CD14-positive monocyte (primary cell): ENCODE measurements around the gene SAMD14. TPM values are rescaled to one million over a fixed set of nuclear protein-coding genes. Genes with fewer than 3 reads are reported as not detected.
A peak's percentile ranks its signal among the peaks of the same experiment; 100 is the strongest.

Source experiments
- DNase-seq, 3 donors: peaks; one replicate each; pipeline ENCODE4 v3.0.0-alpha.2; 2011 to 2022
- H2AFZ ChIP-seq: 2 replicates; pipeline ENCODE4 v1.6.0; 2012; ENCODE audit warnings: mild to moderate bottlenecking, low read depth, low read length, inconsistent platforms; ENCODE audit not compliant: insufficient read depth, poor library complexity, severe bottlenecking
- H3K27ac ChIP-seq, 2 donors: 1 replicate in 1 of 2; 2 replicates in 1 of 2; pipeline ENCODE4 v1.5.1; 2012 to 2013; ENCODE audit warnings: low read length in 2 of 2, control low read depth in 1 of 2, inconsistent platforms in 1 of 2, low read depth in 1 of 2, mild to moderate bottlenecking in 1 of 2
- H3K27me3 ChIP-seq, 2 donors: one replicate each; pipeline versions ENCODE4 v1.6.0 to v1.6.1; 2011 to 2013; ENCODE audit warnings: low read length in 2 of 2; ENCODE audit not compliant: control insufficient read depth in 2 of 2, insufficient read depth in 2 of 2
- H3K36me3 ChIP-seq, 2 donors: replicated peaks in 1 of 2; 1 replicate in 1 of 2; 2 replicates in 1 of 2; pipeline versions ENCODE4 v1.5.1 to v1.6.1; 2012 to 2013; ENCODE audit warnings: low read length in 2 of 2, control low read depth in 1 of 2, inconsistent platforms in 1 of 2, mild to moderate bottlenecking in 1 of 2; ENCODE audit not compliant: insufficient read depth in 2 of 2, control insufficient read depth in 1 of 2
- H3K4me1 ChIP-seq, 2 donors: 1 replicate in 1 of 2; 2 replicates in 1 of 2; pipeline versions ENCODE4 v1.5.1 to v1.6.1; 2012 to 2013; ENCODE audit warnings: low read length in 2 of 2, control low read depth in 1 of 2, inconsistent platforms in 1 of 2, mild to moderate bottlenecking in 1 of 2, moderate library complexity in 1 of 2; ENCODE audit not compliant: insufficient read depth in 2 of 2, control insufficient read depth in 1 of 2
- H3K4me2 ChIP-seq: replicated peaks from 2 replicates; pipeline ENCODE3; 2012; ENCODE audit warnings: low read length, moderate library complexity, mild to moderate bottlenecking; ENCODE audit not compliant: poor library complexity, severe bottlenecking; ENCODE audit errors: extremely low read depth
- H3K4me3 ChIP-seq, 3 experiments: fragments of 200-600 bp in 1 of 3; sonication (generic) in 1 of 3; replicated peaks in 1 of 3; 1 replicate in 2 of 3; 2 replicates in 1 of 3; pipeline ENCODE4 v1.5.1; 2011 to 2013; ENCODE audit warnings: low read length in 3 of 3, mild to moderate bottlenecking in 3 of 3, control low read depth in 2 of 3, low read depth in 2 of 3, inconsistent platforms in 1 of 3, moderate library complexity in 1 of 3
- H3K79me2 ChIP-seq: 2 replicates; pipeline ENCODE4 v1.6.0; 2012; ENCODE audit warnings: mild to moderate bottlenecking, control low read depth, inconsistent platforms, low read length, moderate library complexity; ENCODE audit not compliant: insufficient read depth
- H3K9ac ChIP-seq: 2 replicates; pipeline ENCODE4 v1.6.0; 2017; ENCODE audit warnings: low read length, mild to moderate bottlenecking; ENCODE audit not compliant: insufficient read depth, poor library complexity, severe bottlenecking
- H3K9me3 ChIP-seq, 2 donors: replicated peaks in 1 of 2; 1 replicate in 1 of 2; 2 replicates in 1 of 2; pipeline versions ENCODE4 v1.5.1 to v1.6.1; 2012 to 2013; ENCODE audit warnings: low read length in 2 of 2, control low read depth in 1 of 2; ENCODE audit not compliant: control insufficient read depth in 1 of 2, insufficient read depth in 1 of 2
- H4K20me1 ChIP-seq: 2 replicates; pipeline ENCODE4 v1.6.0; 2012; ENCODE audit warnings: mild to moderate bottlenecking, low read length, control low read depth, moderate library complexity; ENCODE audit not compliant: insufficient read depth
- H3K27ac Mint-ChIP-seq, 7 donors: one replicate each; pipeline ENCODE4 v1.8.0; 2020; ENCODE audit warnings: mild to moderate bottlenecking in 7 of 7, mixed read lengths in 7 of 7, moderate library complexity in 6 of 7, inconsistent platforms in 2 of 7
- H3K27me3 Mint-ChIP-seq, 3 donors: one replicate each; pipeline ENCODE4 v1.8.0; 2021 to 2022; ENCODE audit warnings: low read depth in 3 of 3, mild to moderate bottlenecking in 3 of 3, mixed read lengths in 3 of 3, moderate library complexity in 3 of 3, inconsistent platforms in 1 of 3
- H3K36me3 Mint-ChIP-seq, 2 donors: one replicate each; pipeline ENCODE4 v1.8.0; 2020; ENCODE audit warnings: mixed read lengths in 2 of 2, inconsistent platforms in 1 of 2, mild to moderate bottlenecking in 1 of 2
- H3K4me1 Mint-ChIP-seq: one replicate; pipeline ENCODE4 v1.8.0; 2020; ENCODE audit warnings: mild to moderate bottlenecking, mixed read lengths
- H3K4me3 Mint-ChIP-seq, 2 donors: one replicate each; pipeline ENCODE4 v1.8.0; 2020; ENCODE audit warnings: mild to moderate bottlenecking in 2 of 2, mixed read lengths in 2 of 2, moderate library complexity in 1 of 2
- H3K9me3 Mint-ChIP-seq, 7 donors: one replicate each; pipeline ENCODE4 v1.8.0; 2020 to 2022; ENCODE audit warnings: mixed read lengths in 7 of 7, mild to moderate bottlenecking in 6 of 7, moderate library complexity in 6 of 7, inconsistent platforms in 2 of 7
- CTCF ChIP-seq: fragments of 200-600 bp; IDR thresholded peaks from one replicate; pipeline ENCODE4 v1.8.0; 2022; ENCODE audit warnings: antibody characterized with exemption, mild to moderate bottlenecking
- WGBS: methylation state at CpG from one replicate; pipeline ENCODE4 v1.1.5; 2013; ENCODE audit warnings: missing lambda C conversion rate; ENCODE audit not compliant: insufficient coverage; 5-methylcytosine and 5-hydroxymethylcytosine counted together
- intact Hi-C, 2 donors: fragments of 100-400 bp; cut with micrococcal nuclease; formaldehyde crosslinking; loops; one replicate each; pipeline versions ENCODE4 v1.15.0 to v1.15.1; 2023
- polyA plus RNA-seq, 3 donors: library from polyadenylated mRNA; depleted of rRNA in 1 of 3; unstranded in 2 of 3; stranded (reverse) in 1 of 3; fragments of 300-500 nt in 2 of 3; fragments of >200 nt in 1 of 3; fragmentation: Illumina TruSeq in 2 of 3; gene quantifications; 1 replicate in 2 of 3; 2 replicates in 1 of 3; pipeline ENCODE4 v1.2.3, GENCODE V29; 2012 to 2021

SAMD14 gene
- polyA plus RNA-seq, 3 donors = 0.09 TPM; not detected in 2

GRCh38 chr17:50103941-50104340 lies 26.0 kb downstream of the SAMD14 start:
- H3K4me3 Mint-ChIP-seq = no peak overlapping the region
- Histone ChIP-seq H3K4me2 (no peak overlapping the region), H3K27ac (no peak overlapping the region), H3K79me2 (no peaks in the 10 kb centered on the region), H3K4me3 (no peak overlapping the region), H4K20me1 (no peaks in the 10 kb centered on the region), H2AFZ (no peak overlapping the region), H3K27me3 (no peaks in the 10 kb centered on the region), H3K9me3 (no peaks in the 10 kb centered on the region), H3K9ac (no peak overlapping the region), H3K4me1 (no peaks in the 10 kb centered on the region), H3K36me3 (peaks cover 31 to 33% of the 10 kb centered on the region in 2 donors)
- H3K4me1 Mint-ChIP-seq = no peaks in the 10 kb centered on the region
- no peak for DNase-seq
- peaks cover 45 to 72% of the 10 kb centered on the region in 2 donors for H3K36me3 Mint-ChIP-seq
- no peak for TF ChIP-seq CTCF
- WGBS = 58% methylated on average over 2 of the region's 5 CpGs
- intact Hi-C loops = no loop called here
- peaks cover 0 to 1% (median 1%) of the 10 kb centered on the region in 3 donors for H3K27me3 Mint-ChIP-seq
- H3K27ac Mint-ChIP-seq = no peak overlapping the region
- H3K9me3 Mint-ChIP-seq = no peaks in the 10 kb centered on the region

GRCh38 chr17:50103252-50103651 lies 26.7 kb downstream of the SAMD14 start:
- no peaks in the 10 kb centered on the region for H3K4me1 ChIP-seq
- peaks cover 48 to 72% of the 10 kb centered on the region in 2 donors for H3K36me3 Mint-ChIP-seq
- H3K27me3 Mint-ChIP-seq = peaks cover 0 to 1% (median 1%) of the 10 kb centered on the region in 3 donors
- no peak overlapping the region for H3K4me3 Mint-ChIP-seq
- H3K79me2 ChIP-seq = no peaks in the 10 kb centered on the region
- H3K4me2 ChIP-seq = no peak overlapping the region
- no peak overlapping the region for H3K27ac ChIP-seq
- no peak overlapping the region for H2AFZ ChIP-seq
- no peaks in the 10 kb centered on the region for H3K27me3 ChIP-seq
- H3K4me1 Mint-ChIP-seq = no peaks in the 10 kb centered on the region
- H3K9ac ChIP-seq = no peak overlapping the region
- DNase-seq = no peak
- WGBS = 89% methylated on average over 2 of the region's 2 CpGs
- no peaks in the 10 kb centered on the region for H4K20me1 ChIP-seq
- no peaks in the 10 kb centered on the region for H3K9me3 Mint-ChIP-seq
- intact Hi-C loops = no loop called here
- no peak overlapping the region for H3K4me3 ChIP-seq
- H3K9me3 ChIP-seq = no peaks in the 10 kb centered on the region
- peaks cover 33 to 37% of the 10 kb centered on the region in 2 donors for H3K36me3 ChIP-seq
- no peak for TF ChIP-seq CTCF
- H3K27ac Mint-ChIP-seq = peak overlapping the region in 2 of 7 donors; percentile 57 to 70
